ENCODE data around the gene ARHGAP27.

ARHGAP27 gene

GRCh38 chr17:45409659-45410076 lies 23.0 kb downstream of the ARHGAP27 start:
- ATAC-seq: no peak
- TF ChIP-seq, protein P1, sequence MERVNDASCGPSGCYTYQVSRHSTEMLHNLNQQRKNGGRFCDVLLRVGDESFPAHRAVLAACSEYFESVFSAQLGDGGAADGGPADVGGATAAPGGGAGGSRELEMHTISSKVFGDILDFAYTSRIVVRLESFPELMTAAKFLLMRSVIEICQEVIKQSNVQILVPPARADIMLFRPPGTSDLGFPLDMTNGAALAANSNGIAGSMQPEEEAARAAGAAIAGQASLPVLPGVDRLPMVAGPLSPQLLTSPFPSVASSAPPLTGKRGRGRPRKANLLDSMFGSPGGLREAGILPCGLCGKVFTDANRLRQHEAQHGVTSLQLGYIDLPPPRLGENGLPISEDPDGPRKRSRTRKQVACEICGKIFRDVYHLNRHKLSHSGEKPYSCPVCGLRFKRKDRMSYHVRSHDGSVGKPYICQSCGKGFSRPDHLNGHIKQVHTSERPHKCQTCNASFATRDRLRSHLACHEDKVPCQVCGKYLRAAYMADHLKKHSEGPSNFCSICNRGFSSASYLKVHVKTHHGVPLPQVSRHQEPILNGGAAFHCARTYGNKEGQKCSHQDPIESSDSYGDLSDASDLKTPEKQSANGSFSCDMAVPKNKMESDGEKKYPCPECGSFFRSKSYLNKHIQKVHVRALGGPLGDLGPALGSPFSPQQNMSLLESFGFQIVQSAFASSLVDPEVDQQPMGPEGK (CRISPR knock-in tag; IDR thresholded peaks at IDR 0.05; ENCODE audit: borderline replicate concordance): no peak
- TF ChIP-seq CREB5 (CRISPR knock-in tag; IDR thresholded peaks at IDR 0.05; ENCODE audit: low read depth) (no peak), TOX (CRISPR knock-in tag; IDR thresholded peaks at IDR 0.05; ENCODE audit: borderline replicate concordance) (no peak), ZFP3 (CRISPR knock-in tag; IDR thresholded peaks at IDR 0.05) (no peak)
- TF ChIP-seq, protein P2, sequence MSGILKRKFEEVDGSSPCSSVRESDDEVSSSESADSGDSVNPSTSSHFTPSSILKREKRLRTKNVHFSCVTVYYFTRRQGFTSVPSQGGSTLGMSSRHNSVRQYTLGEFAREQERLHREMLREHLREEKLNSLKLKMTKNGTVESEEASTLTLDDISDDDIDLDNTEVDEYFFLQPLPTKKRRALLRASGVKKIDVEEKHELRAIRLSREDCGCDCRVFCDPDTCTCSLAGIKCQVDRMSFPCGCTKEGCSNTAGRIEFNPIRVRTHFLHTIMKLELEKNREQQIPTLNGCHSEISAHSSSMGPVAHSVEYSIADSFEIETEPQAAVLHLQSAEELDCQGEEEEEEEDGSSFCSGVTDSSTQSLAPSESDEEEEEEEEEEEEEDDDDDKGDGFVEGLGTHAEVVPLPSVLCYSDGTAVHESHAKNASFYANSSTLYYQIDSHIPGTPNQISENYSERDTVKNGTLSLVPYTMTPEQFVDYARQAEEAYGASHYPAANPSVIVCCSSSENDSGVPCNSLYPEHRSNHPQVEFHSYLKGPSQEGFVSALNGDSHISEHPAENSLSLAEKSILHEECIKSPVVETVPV (CRISPR knock-in tag; IDR thresholded peaks at IDR 0.05): no peak

DNA sequence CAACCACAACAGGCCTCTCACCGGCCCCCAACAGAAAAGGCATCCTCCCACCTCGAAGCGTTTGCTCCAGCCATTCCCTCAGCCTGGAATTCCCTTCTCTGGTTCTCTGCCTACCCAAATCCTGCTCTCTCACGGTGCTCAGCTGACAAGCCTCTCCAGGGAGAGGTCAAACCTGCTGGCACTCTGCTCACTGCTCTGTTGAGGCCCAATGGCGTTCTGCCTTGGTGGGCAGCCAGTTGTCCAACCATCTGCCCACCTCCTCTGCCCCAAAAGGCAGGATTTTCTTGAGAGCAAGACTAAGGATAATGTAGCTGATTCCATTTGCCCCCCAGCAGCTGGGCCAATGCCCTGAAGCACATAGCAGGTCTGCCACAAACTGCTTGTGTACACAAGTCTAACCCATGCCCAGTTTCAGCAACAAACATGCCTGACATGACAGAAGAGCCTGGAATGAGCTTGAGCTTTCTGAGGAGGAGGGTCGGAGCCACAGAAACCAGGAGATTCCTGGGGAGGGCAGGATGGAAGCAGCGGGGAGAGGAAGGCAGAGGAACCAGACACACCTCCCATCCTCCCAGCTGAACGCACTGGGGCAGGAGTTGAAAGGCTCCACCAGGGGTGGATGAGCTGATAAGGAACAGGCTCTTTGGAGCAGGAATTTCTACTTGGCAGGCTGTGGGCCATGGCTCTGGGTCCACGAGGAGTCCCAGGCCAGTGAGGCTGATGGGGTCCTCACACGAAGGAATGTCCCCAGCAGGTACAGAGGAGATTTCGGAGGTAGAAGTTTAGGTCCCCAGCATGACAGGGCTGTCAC lies 23.9 kb downstream of the ARHGAP27 start:
- ATAC-seq: no peak
- TF ChIP-seq GLIS3 (CRISPR knock-in tag; IDR thresholded peaks at IDR 0.05) (no peak), ARNTL (CRISPR knock-in tag; IDR thresholded peaks at IDR 0.05; ENCODE audit: borderline replicate concordance, low read depth) (no peak), ZNF8 (CRISPR knock-in tag; IDR thresholded peaks at IDR 0.05) (no peak), ZC3H10 (CRISPR knock-in tag; IDR thresholded peaks at IDR 0.05) (no peak), TOX (CRISPR knock-in tag; IDR thresholded peaks at IDR 0.05; ENCODE audit: borderline replicate concordance) (no peak), ISL1 (CRISPR knock-in tag; IDR thresholded peaks at IDR 0.05) (no peak), BACH2 (CRISPR knock-in tag; IDR thresholded peaks at IDR 0.05; ENCODE audit: borderline replicate concordance) (no peak), CSDC2 (CRISPR knock-in tag; IDR thresholded peaks at IDR 0.05) (no peak), ZNF70 (CRISPR knock-in tag; IDR thresholded peaks at IDR 0.05) (no peak), PPARA (CRISPR knock-in tag; IDR thresholded peaks at IDR 0.05; ENCODE audit: borderline replicate concordance) (no peak), OSR1 (CRISPR knock-in tag; IDR thresholded peaks at IDR 0.05) (no peak), ZNF565 (CRISPR knock-in tag; conservative IDR thresholded peaks at IDR 0.05; ENCODE audit: low read depth) (no peak), CREB5 (CRISPR knock-in tag; IDR thresholded peaks at IDR 0.05; ENCODE audit: low read depth) (no peak)
- TF ChIP-seq, protein P3, sequence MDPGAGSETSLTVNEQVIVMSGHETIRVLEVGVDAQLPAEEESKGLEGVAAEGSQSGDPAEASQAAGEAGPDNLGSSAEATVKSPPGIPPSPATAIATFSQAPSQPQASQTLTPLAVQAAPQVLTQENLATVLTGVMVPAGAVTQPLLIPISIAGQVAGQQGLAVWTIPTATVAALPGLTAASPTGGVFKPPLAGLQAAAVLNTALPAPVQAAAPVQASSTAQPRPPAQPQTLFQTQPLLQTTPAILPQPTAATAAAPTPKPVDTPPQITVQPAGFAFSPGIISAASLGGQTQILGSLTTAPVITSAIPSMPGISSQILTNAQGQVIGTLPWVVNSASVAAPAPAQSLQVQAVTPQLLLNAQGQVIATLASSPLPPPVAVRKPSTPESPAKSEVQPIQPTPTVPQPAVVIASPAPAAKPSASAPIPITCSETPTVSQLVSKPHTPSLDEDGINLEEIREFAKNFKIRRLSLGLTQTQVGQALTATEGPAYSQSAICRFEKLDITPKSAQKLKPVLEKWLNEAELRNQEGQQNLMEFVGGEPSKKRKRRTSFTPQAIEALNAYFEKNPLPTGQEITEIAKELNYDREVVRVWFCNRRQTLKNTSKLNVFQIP (CRISPR knock-in tag; IDR thresholded peaks at IDR 0.05; ENCODE audit: borderline replicate concordance, low read depth): no peak
- TF ChIP-seq, protein P1 (CRISPR knock-in tag; IDR thresholded peaks at IDR 0.05; ENCODE audit: borderline replicate concordance): no peak
- TF ChIP-seq, protein P4, sequence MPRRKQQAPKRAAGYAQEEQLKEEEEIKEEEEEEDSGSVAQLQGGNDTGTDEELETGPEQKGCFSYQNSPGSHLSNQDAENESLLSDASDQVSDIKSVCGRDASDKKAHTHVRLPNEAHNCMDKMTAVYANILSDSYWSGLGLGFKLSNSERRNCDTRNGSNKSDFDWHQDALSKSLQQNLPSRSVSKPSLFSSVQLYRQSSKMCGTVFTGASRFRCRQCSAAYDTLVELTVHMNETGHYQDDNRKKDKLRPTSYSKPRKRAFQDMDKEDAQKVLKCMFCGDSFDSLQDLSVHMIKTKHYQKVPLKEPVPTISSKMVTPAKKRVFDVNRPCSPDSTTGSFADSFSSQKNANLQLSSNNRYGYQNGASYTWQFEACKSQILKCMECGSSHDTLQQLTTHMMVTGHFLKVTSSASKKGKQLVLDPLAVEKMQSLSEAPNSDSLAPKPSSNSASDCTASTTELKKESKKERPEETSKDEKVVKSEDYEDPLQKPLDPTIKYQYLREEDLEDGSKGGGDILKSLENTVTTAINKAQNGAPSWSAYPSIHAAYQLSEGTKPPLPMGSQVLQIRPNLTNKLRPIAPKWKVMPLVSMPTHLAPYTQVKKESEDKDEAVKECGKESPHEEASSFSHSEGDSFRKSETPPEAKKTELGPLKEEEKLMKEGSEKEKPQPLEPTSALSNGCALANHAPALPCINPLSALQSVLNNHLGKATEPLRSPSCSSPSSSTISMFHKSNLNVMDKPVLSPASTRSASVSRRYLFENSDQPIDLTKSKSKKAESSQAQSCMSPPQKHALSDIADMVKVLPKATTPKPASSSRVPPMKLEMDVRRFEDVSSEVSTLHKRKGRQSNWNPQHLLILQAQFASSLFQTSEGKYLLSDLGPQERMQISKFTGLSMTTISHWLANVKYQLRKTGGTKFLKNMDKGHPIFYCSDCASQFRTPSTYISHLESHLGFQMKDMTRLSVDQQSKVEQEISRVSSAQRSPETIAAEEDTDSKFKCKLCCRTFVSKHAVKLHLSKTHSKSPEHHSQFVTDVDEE (CRISPR knock-in tag; IDR thresholded peaks at IDR 0.05): no peak
